ENCODE results near the gene TAS1R2.
"Not testable (repeated sequence)": the region's sequence is repeated elsewhere in the genome, so short reads cannot be mapped to it uniquely, and the experiment has no call there.

Gene TAS1R2

GRCh38 chr1:18859560-18859959 is at the start of gene TAS1R2:
TAS1R2 (minus strand) TSS chr1:18859660; CDS start chr1:18859660, 0 bp downstream.
- DNase-seq (ENCODE audit: low spot score): no peak

GRCh38 chr1:18907917-18908845 is 48.7 kb upstream of the TAS1R2 start:
- no peak for DNase-seq (ENCODE audit: low spot score)

- DNase-seq (ENCODE audit: low spot score): peak; percentile 57
Measured at GRCh38 chr1:18907021-18907916, 47.8 kb upstream of the TAS1R2 start.

- DNase-seq (ENCODE audit: low spot score): peak; percentile 26
Measured at GRCh38 chr1:18903291-18903756, 43.9 kb upstream of the TAS1R2 start.

GRCh38 chr1:18902523-18903290 is 43.2 kb upstream of the TAS1R2 start, which contains the start of gene ALDH4A1:
ALDH4A1 (minus strand) TSS chr1:18902555; CDS start chr1:18902523, 32 bp downstream.
- DNase-seq (ENCODE audit: low spot score): peak; percentile 99

- peak; percentile 37 for DNase-seq (ENCODE audit: low spot score)
Measured at GRCh38 chr1:18901952-18902522, 42.6 kb upstream of the TAS1R2 start.

GRCh38 chr1:18901147-18901951 is 41.9 kb upstream of the TAS1R2 start:
- no peak for DNase-seq (ENCODE audit: low spot score)

GRCh38 chr1:18900303-18900841 is 40.9 kb upstream of the TAS1R2 start:
- DNase-seq (ENCODE audit: low spot score): no peak

- no peak for DNase-seq (ENCODE audit: low spot score)
Measured at GRCh38 chr1:18899363-18900049, 40.0 kb upstream of the TAS1R2 start.

- DNase-seq (ENCODE audit: low spot score): no peak
Measured at GRCh38 chr1:18898567-18898966, 39.1 kb upstream of the TAS1R2 start.

- DNase-seq (ENCODE audit: low spot score): no peak
Measured at GRCh38 chr1:18895317-18895716, 35.9 kb upstream of the TAS1R2 start.

GRCh38 chr1:18893120-18893519 is 33.7 kb upstream of the TAS1R2 start:
- no peak for DNase-seq (ENCODE audit: low spot score)

- DNase-seq (ENCODE audit: low spot score): not testable (repeated sequence)
Measured at GRCh38 chr1:18891858-18892257, 32.4 kb upstream of the TAS1R2 start.

GRCh38 chr1:18891426-18891780 is 31.9 kb upstream of the TAS1R2 start:
- DNase-seq (ENCODE audit: low spot score): no peak

- no peak for DNase-seq (ENCODE audit: low spot score)
Measured at GRCh38 chr1:18890706-18891425, 31.4 kb upstream of the TAS1R2 start.

- DNase-seq (ENCODE audit: low spot score): no peak
Measured at GRCh38 chr1:18886003-18886335, 26.5 kb upstream of the TAS1R2 start.

- no peak for DNase-seq (ENCODE audit: low spot score)
Measured at GRCh38 chr1:18885311-18886002, 26.0 kb upstream of the TAS1R2 start.

GRCh38 chr1:18884727-18885126 is 25.3 kb upstream of the TAS1R2 start:
- DNase-seq (ENCODE audit: low spot score): no peak

- DNase-seq (ENCODE audit: low spot score): no peak
Measured at GRCh38 chr1:18884419-18884717, 24.9 kb upstream of the TAS1R2 start.
